ENCODE measurements around the gene IPO13. TPM values are rescaled to one million over a fixed set of nuclear protein-coding genes. Genes with fewer than 3 reads are reported as not detected.
A peak's percentile ranks its signal among the peaks of the same experiment; 100 is the strongest.

The IPO13 gene
- total and polyA plus RNA-seq, 4 donors, result 7.3 to 35.4 (median 17.4) TPM

GRCh38 chr1:43937179-43937865 is 9.4 kb upstream of the IPO13 start:
- Histone ChIP-seq H3K4me3 (no peak overlapping the region), H3K9me3 (ENCODE audit: control insufficient read depth in 4 of 4, insufficient read depth in 3 of 4, low read length in 3 of 4) (no peaks in the 10 kb centered on the region)

GRCh38 chr1:43938383-43938782 is 8.4 kb upstream of the IPO13 start:
- TF ChIP-seq CTCF (IDR thresholded peaks at IDR 0.05; ENCODE audit: control extremely low read depth, extremely low read depth), result no peak
- WGBS, 2 donors, result 89 to 95% methylated on average over 10 of the region's 10 CpGs

More at GRCh38 chr1:43937179-43937865, 9.4 kb upstream of the IPO13 start:
- DNase-seq (no peak), ATAC-seq (ENCODE audit: insufficient read depth, low FRiP score) (no peak)
- 90 to 93% methylated on average over 8 of the region's 8 CpGs for WGBS, 2 donors
- Histone ChIP-seq H3K36me3 (ENCODE audit: control insufficient read depth in 4 of 4, insufficient read depth in 4 of 4, low read length in 4 of 4) (peaks cover 0 to 2% (median 0%) of the 10 kb centered on the region in 4 donors), H3K9ac (ENCODE audit: insufficient read depth in 1 of 2, low read length in 2 of 2) (no peak overlapping the region), H3K27me3 (ENCODE audit: control insufficient read depth in 3 of 3, insufficient read depth in 3 of 3, low read length in 2 of 3) (peaks cover 0 to 16% (median 8%) of the 10 kb centered on the region in 3 donors), H3K4me1 (ENCODE audit: control insufficient read depth in 5 of 5, insufficient read depth in 5 of 5, low read length in 5 of 5) (peaks cover 0 to 11% (median 5%) of the 10 kb centered on the region in 5 donors), H3K27ac (ENCODE audit: low read depth in 1 of 2, low read length in 1 of 2) (no peak overlapping the region)
- no peak for TF ChIP-seq CTCF (IDR thresholded peaks at IDR 0.05; ENCODE audit: control extremely low read depth, extremely low read depth)

GRCh38 chr1:43938892-43939587 is 7.7 kb upstream of the IPO13 start:
- Histone ChIP-seq H3K36me3 (ENCODE audit: control insufficient read depth in 4 of 4, insufficient read depth in 4 of 4, low read length in 4 of 4) (peaks cover 0 to 2% (median 0%) of the 10 kb centered on the region in 4 donors), H3K27me3 (ENCODE audit: control insufficient read depth in 3 of 3, insufficient read depth in 3 of 3, low read length in 2 of 3) (peaks cover 0 to 11% (median 8%) of the 10 kb centered on the region in 3 donors), H3K27ac (ENCODE audit: low read depth in 1 of 2, low read length in 1 of 2) (no peak overlapping the region), H3K9me3 (ENCODE audit: control insufficient read depth in 4 of 4, insufficient read depth in 3 of 4, low read length in 3 of 4) (no peaks in the 10 kb centered on the region), H3K4me3 (no peak overlapping the region), H3K4me1 (ENCODE audit: control insufficient read depth in 5 of 5, insufficient read depth in 5 of 5, low read length in 5 of 5) (peaks cover 0 to 5% (median 1%) of the 10 kb centered on the region in 5 donors), H3K9ac (ENCODE audit: insufficient read depth in 1 of 2, low read length in 2 of 2) (no peak overlapping the region)
- 73 to 87% methylated on average over 3 of the region's 3 CpGs for WGBS, 2 donors
- DNase-seq, result peak; percentile 46 to 71 (median 62)
- no peak for TF ChIP-seq CTCF (IDR thresholded peaks at IDR 0.05; ENCODE audit: control extremely low read depth, extremely low read depth)
- no peak for ATAC-seq (ENCODE audit: insufficient read depth, low FRiP score)

More at GRCh38 chr1:43938383-43938782, 8.4 kb upstream of the IPO13 start:
- DNase-seq, result no peak
- Histone ChIP-seq H3K9ac (ENCODE audit: insufficient read depth in 1 of 2, low read length in 2 of 2) (no peak overlapping the region), H3K4me3 (no peak overlapping the region), H3K27ac (ENCODE audit: low read depth in 1 of 2, low read length in 1 of 2) (no peak overlapping the region), H3K9me3 (ENCODE audit: control insufficient read depth in 4 of 4, insufficient read depth in 3 of 4, low read length in 3 of 4) (no peaks in the 10 kb centered on the region), H3K36me3 (ENCODE audit: control insufficient read depth in 4 of 4, insufficient read depth in 4 of 4, low read length in 4 of 4) (peaks cover 0 to 2% (median 0%) of the 10 kb centered on the region in 4 donors), H3K4me1 (ENCODE audit: control insufficient read depth in 5 of 5, insufficient read depth in 5 of 5, low read length in 5 of 5) (peaks cover 0 to 11% (median 5%) of the 10 kb centered on the region in 5 donors), H3K27me3 (ENCODE audit: control insufficient read depth in 3 of 3, insufficient read depth in 3 of 3, low read length in 2 of 3) (peaks cover 0 to 13% (median 8%) of the 10 kb centered on the region in 3 donors)
- ATAC-seq (ENCODE audit: insufficient read depth, low FRiP score), result no peak

All from lung (tissue), 12 donors.